ENCODE measurements around the gene RCC1. TPM values are rescaled to one million over a fixed set of nuclear protein-coding genes. Genes with fewer than 3 reads are reported as not detected.
"Not testable (repeated sequence)": the region's sequence is repeated elsewhere in the genome, so short reads cannot be mapped to it uniquely, and the experiment has no call there.

The RCC1 gene
- total RNA-seq, 6 experiments from 2014 or later: 9.5 to 29.6 (median 18.0) TPM

GRCh38 chr1:28580722-28581530 is 75.1 kb downstream of the RCC1 start:
- Histone ChIP-seq H3K36me3 (peaks cover 0 to 29% (median 15%) of the 10 kb centered on the region in 4 donors), H3K9me3 (no peaks in the 10 kb centered on the region), H3K27ac (peak overlapping the region; percentile 42 to 83 (median 77)), H3K4me3 (peak overlapping the region; percentile 67 to 75 (median 73)), H3K4me1 (peaks cover 0 to 18% (median 7%) of the 10 kb centered on the region in 4 donors), H3K27me3 (no peaks in the 10 kb centered on the region)
- DNase-seq: peak in 1 of 3 donors; percentile 27
- intact Hi-C loops (cut with DNase I): no loop called here
- peak; percentile 25 to 41 (median 29) for ATAC-seq
- TF ChIP-seq POLR2A (IDR thresholded peaks at IDR 0.05) (no peak), CTCF (IDR thresholded peaks at IDR 0.05) (peak in 2 of 4 donors; percentile 8 to 16)
- WGBS (ENCODE audit: insufficient coverage, low coverage, low lambda C conversion rate, missing lambda C conversion rate): 3% methylated on average over 24 of the region's 26 CpGs

- peak; percentile 97 to 99 (median 98) for ATAC-seq
- Histone ChIP-seq H3K9me3 (no peaks in the 10 kb centered on the region), H3K4me1 (peaks cover 0 to 18% (median 7%) of the 10 kb centered on the region in 4 donors), H3K36me3 (peaks cover 0 to 29% (median 15%) of the 10 kb centered on the region in 4 donors), H3K27me3 (no peaks in the 10 kb centered on the region), H3K27ac (peak overlapping the region; percentile 42 to 83 (median 77)), H3K4me3 (peak overlapping the region; percentile 67 to 75 (median 73))
- intact Hi-C loops (cut with DNase I): no loop called here
- peak; percentile 97 to 98 (median 98) for DNase-seq
- TF ChIP-seq POLR2A (IDR thresholded peaks at IDR 0.05) (peak; percentile 93), CTCF (IDR thresholded peaks at IDR 0.05) (peak in 1 of 4 donors; percentile 14)
- 0% methylated on average over 22 of the region's 75 CpGs for WGBS (ENCODE audit: insufficient coverage, low coverage, low lambda C conversion rate, missing lambda C conversion rate)
Observed at GRCh38 chr1:28581531-28582247, 75.8 kb downstream of the RCC1 start.

- TF ChIP-seq CTCF (IDR thresholded peaks at IDR 0.05): no peak
- TF ChIP-seq POLR2A (IDR thresholded peaks at IDR 0.05): no peak
- Histone ChIP-seq H3K4me1 (peaks cover 0 to 18% (median 7%) of the 10 kb centered on the region in 4 donors), H3K27ac (peak overlapping the region in 2 of 3 donors; percentile 64 to 83), H3K9me3 (no peaks in the 10 kb centered on the region), H3K36me3 (peaks cover 0 to 28% (median 15%) of the 10 kb centered on the region in 4 donors), H3K27me3 (no peaks in the 10 kb centered on the region), H3K4me3 (peak overlapping the region; percentile 67 to 75 (median 73))
- no peak for DNase-seq
- WGBS (ENCODE audit: insufficient coverage, low coverage, low lambda C conversion rate, missing lambda C conversion rate): 1% methylated on average over 10 of the region's 10 CpGs
- peak; percentile 13 to 20 (median 16) for ATAC-seq
- intact Hi-C loops (cut with DNase I): no loop called here
Observed at GRCh38 chr1:28582248-28582615, 76.4 kb downstream of the RCC1 start.

GRCh38 chr1:28586585-28587391 is 80.9 kb downstream of the RCC1 start:
- 83% methylated on average over 15 of the region's 19 CpGs for WGBS (ENCODE audit: insufficient coverage, low coverage, low lambda C conversion rate, missing lambda C conversion rate)

More at GRCh38 chr1:28586585-28587391, 80.9 kb downstream of the RCC1 start:
- H3K4me3 ChIP-seq; H3K4me1 ChIP-seq; ATAC-seq; DNase-seq; H3K27me3 ChIP-seq; H3K36me3 ChIP-seq; intact Hi-C loops (cut with DNase I); H3K9me3 ChIP-seq; H3K27ac ChIP-seq: not testable (repeated sequence)

Small RNA genes within 50 kb of the gene (small RNA-seq; reads per million reads assigned to genes)
- gene RNU6ATAC27P (0 reads per million in 2 experiments), gene SNORA16A (0 reads per million in 2 experiments), gene SNORA44 (0 reads per million in 2 experiments), gene SNORA61 (0 reads per million in 2 experiments), gene SNORA73A (0 reads per million in 2 experiments), gene SNORA73B (12.2 to 25.2 reads per million in 2 experiments), gene SNORD99 (89,015 to 96,696 reads per million in 2 experiments)

Other genes with a start within 250 kb of the RCC1 start
- 10 to 100 TPM in 4 of 6 experiments, 1 to 10 TPM in 2; 4.5 to 17.9 (median 14.0) TPM for gene SESN2, start 246.5 kb upstream of the RCC1 start, total RNA-seq
- gene MED18, start 177.0 kb upstream of the RCC1 start, total RNA-seq: 10 to 100 TPM in 4 of 6 experiments, 1 to 10 TPM in 2; 9.1 to 16.4 (median 11.8) TPM
- gene PHACTR4, start 136.3 kb upstream of the RCC1 start, total RNA-seq: 10 to 100 TPM; 16.1 to 25.8 (median 23.3) TPM
- 10 to 100 TPM in 1 of 6 experiments, 1 to 10 TPM in 5; 5.2 to 14.8 (median 7.3) TPM for gene TRNAU1AP, start 47.0 kb downstream of the RCC1 start, total RNA-seq
- gene RAB42, start 86.2 kb downstream of the RCC1 start, total RNA-seq: 10 to 100 TPM in 1 of 6 experiments, 1 to 10 TPM in 2, under 1 TPM in 3; 0.28 to 12.0 (median 1.2) TPM
- 10 to 100 TPM in 4 of 6 experiments, 1 to 10 TPM in 2; 7.8 to 12.0 (median 10.3) TPM for gene TAF12, start 137.0 kb downstream of the RCC1 start, total RNA-seq
- gene RNU11, start 142.6 kb downstream of the RCC1 start, total RNA-seq: not detected
- 1 to 10 TPM; 2.8 to 5.7 (median 4.6) TPM for gene GMEB1, start 162.7 kb downstream of the RCC1 start, total RNA-seq
- 10 to 100 TPM; 21.8 to 43.2 (median 31.7) TPM for gene YTHDF2, start 230.9 kb downstream of the RCC1 start, total RNA-seq

Measured in right lobe of liver (tissue), 6 donors.